ENCODE data around the gene ADGRB3. TPM values are rescaled to one million over a fixed set of nuclear protein-coding genes. Genes with fewer than 3 reads are reported as not detected.
"Not testable (repeated sequence)": the region's sequence is repeated elsewhere in the genome, so short reads cannot be mapped to it uniquely, and the experiment has no call there.

ADGRB3 gene
- total and polyA plus RNA-seq, 2 donors from 2014 or later, result 0.26 to 2.2 TPM

DNA sequence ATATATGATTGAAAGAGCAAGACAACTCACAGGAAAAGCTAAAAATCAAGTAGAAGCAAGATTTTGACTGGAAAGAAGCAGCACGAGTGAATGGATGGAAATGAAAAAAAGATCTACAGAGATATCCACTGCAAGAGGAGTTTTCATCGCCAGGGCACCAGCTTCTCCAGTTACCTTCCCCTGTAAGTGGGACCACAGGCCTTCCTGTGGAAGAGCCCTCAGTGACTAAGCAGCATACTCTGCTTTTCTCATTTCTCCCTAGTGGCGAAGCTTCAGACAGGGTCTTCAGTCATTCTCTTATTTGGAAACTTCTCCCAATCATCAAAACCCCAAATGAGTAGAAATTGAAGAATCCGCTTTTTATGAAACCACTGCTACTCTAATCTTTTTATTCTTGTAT lies 40.5 kb downstream of the ADGRB3 start:
- Histone ChIP-seq H3K27me3 (ENCODE audit: control insufficient read depth, insufficient read depth, low read length) (no peaks in the 10 kb centered on the region), H3K9me3 (ENCODE audit: control insufficient read depth in 2 of 3, insufficient read depth in 1 of 3, low read length in 3 of 3) (no peaks in the 10 kb centered on the region), H3K27ac (ENCODE audit: low read depth in 2 of 2, low read length in 2 of 2) (no peak overlapping the region), H3K9ac (ENCODE audit: low read length in 3 of 3) (no peak overlapping the region), H3K4me1 (ENCODE audit: control insufficient read depth in 2 of 3, insufficient read depth in 2 of 3, low read depth in 1 of 3, low read length in 3 of 3) (no peaks in the 10 kb centered on the region), H3K36me3 (ENCODE audit: control insufficient read depth in 2 of 3, insufficient read depth in 3 of 3, low read length in 3 of 3) (no peaks in the 10 kb centered on the region), H3K4me3 (ENCODE audit: low read length in 3 of 3) (no peak overlapping the region)
- no peak for FAIRE-seq
- no peak for DNase-seq
- TF ChIP-seq, protein P1, sequence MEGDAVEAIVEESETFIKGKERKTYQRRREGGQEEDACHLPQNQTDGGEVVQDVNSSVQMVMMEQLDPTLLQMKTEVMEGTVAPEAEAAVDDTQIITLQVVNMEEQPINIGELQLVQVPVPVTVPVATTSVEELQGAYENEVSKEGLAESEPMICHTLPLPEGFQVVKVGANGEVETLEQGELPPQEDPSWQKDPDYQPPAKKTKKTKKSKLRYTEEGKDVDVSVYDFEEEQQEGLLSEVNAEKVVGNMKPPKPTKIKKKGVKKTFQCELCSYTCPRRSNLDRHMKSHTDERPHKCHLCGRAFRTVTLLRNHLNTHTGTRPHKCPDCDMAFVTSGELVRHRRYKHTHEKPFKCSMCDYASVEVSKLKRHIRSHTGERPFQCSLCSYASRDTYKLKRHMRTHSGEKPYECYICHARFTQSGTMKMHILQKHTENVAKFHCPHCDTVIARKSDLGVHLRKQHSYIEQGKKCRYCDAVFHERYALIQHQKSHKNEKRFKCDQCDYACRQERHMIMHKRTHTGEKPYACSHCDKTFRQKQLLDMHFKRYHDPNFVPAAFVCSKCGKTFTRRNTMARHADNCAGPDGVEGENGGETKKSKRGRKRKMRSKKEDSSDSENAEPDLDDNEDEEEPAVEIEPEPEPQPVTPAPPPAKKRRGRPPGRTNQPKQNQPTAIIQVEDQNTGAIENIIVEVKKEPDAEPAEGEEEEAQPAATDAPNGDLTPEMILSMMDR (IDR thresholded peaks at IDR 0.05; ENCODE audit: borderline replicate concordance, extremely low read depth, insufficient read depth), result no peak
- intact Hi-C loops (cut with DNase I), result no loop called here

DNA sequence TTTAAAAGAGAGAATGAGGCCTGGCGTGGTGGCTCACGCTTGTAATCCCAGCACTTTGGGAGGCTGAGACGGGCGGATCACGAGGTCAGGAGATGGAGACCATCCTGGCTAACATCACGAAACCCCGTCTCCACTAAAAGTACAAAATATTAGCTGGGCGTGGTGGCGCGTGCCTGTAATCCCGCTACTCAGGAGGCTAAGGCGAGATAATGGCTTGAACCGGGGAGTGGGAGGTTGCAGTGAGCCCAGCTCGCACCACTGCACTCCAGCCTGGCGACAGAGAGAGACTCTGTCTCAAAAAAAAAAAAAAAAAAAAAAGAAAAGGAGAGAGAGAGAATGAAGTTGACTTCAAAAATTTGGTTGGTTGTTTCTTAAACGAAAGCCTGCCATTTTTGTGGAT lies 41.0 kb downstream of the ADGRB3 start:
- H3K9me3 ChIP-seq (ENCODE audit: control insufficient read depth in 2 of 3, insufficient read depth in 1 of 3, low read length in 3 of 3); H3K4me3 ChIP-seq (ENCODE audit: low read length in 3 of 3); FAIRE-seq; H3K27ac ChIP-seq (ENCODE audit: low read depth in 2 of 2, low read length in 2 of 2); H3K9ac ChIP-seq (ENCODE audit: low read length in 3 of 3); intact Hi-C loops (cut with DNase I); H3K27me3 ChIP-seq (ENCODE audit: control insufficient read depth, insufficient read depth, low read length); H3K4me1 ChIP-seq (ENCODE audit: control insufficient read depth in 2 of 3, insufficient read depth in 2 of 3, low read depth in 1 of 3, low read length in 3 of 3); H3K36me3 ChIP-seq (ENCODE audit: control insufficient read depth in 2 of 3, insufficient read depth in 3 of 3, low read length in 3 of 3): not testable (repeated sequence)
- DNase-seq, result peak in 1 of 5 donors; percentile 38

DNA sequence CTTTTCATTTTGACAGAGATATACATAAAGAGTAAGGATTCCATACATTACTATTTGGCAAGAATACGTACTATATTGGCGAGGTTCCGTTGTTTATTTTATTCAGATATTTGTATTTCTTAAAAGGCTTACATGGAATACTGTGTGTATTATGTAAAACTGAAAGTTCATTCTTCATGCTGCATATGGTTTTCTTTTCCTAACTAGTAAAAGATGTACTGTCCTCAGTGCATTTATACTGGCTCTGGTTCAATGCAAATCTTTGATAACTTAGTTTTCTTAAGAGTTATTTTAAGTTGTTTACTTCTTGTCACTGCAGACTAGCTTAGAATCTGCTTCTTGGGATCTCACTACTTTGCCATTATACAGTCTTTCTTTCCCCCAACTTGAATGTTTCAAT lies 42.0 kb downstream of the ADGRB3 start:
- peak in 2 of 5 donors; percentile 7 to 42 for DNase-seq
- no peak for FAIRE-seq
- Histone ChIP-seq H3K9me3 (ENCODE audit: control insufficient read depth in 2 of 3, insufficient read depth in 1 of 3, low read length in 3 of 3) (no peaks in the 10 kb centered on the region), H3K27me3 (ENCODE audit: control insufficient read depth, insufficient read depth, low read length) (no peaks in the 10 kb centered on the region), H3K4me3 (ENCODE audit: low read length in 3 of 3) (no peak overlapping the region), H3K4me1 (ENCODE audit: control insufficient read depth in 2 of 3, insufficient read depth in 2 of 3, low read depth in 1 of 3, low read length in 3 of 3) (no peaks in the 10 kb centered on the region), H3K27ac (ENCODE audit: low read depth in 2 of 2, low read length in 2 of 2) (no peak overlapping the region), H3K36me3 (ENCODE audit: control insufficient read depth in 2 of 3, insufficient read depth in 3 of 3, low read length in 3 of 3) (no peaks in the 10 kb centered on the region), H3K9ac (ENCODE audit: low read length in 3 of 3) (no peak overlapping the region)
- TF ChIP-seq, protein P1 (IDR thresholded peaks at IDR 0.05; ENCODE audit: borderline replicate concordance, extremely low read depth, insufficient read depth), result no peak
- intact Hi-C loops (cut with DNase I), result no loop called here

DNA sequence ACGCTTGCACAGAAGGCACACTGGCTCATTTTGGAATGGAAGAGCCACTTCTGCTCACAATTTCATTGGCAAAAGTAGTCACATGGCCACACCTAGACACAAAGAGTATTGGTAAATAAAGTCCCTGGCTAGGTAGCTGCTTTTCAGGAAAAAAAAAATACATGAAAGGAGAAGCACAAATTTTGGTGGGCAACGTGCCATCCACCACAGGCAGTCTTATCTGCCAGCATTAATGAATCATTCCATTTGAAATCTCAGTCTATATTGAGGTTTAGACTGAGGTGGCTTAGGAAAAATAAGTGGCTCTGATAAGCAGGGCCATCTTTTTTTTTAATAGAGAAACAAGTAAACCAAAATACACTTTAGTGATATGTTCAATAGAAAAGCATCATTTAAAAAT lies 44.3 kb downstream of the ADGRB3 start:
- TF ChIP-seq, protein P1 (IDR thresholded peaks at IDR 0.05; ENCODE audit: borderline replicate concordance, extremely low read depth, insufficient read depth), result no peak
- DNase-seq (no peak), FAIRE-seq (no peak)
- Histone ChIP-seq H3K27me3 (ENCODE audit: control insufficient read depth, insufficient read depth, low read length) (no peaks in the 10 kb centered on the region), H3K4me1 (ENCODE audit: control insufficient read depth in 2 of 3, insufficient read depth in 2 of 3, low read depth in 1 of 3, low read length in 3 of 3) (no peaks in the 10 kb centered on the region), H3K9me3 (ENCODE audit: control insufficient read depth in 2 of 3, insufficient read depth in 1 of 3, low read length in 3 of 3) (no peaks in the 10 kb centered on the region), H3K27ac (ENCODE audit: low read depth in 2 of 2, low read length in 2 of 2) (no peak overlapping the region), H3K4me3 (ENCODE audit: low read length in 3 of 3) (no peak overlapping the region), H3K9ac (ENCODE audit: low read length in 3 of 3) (no peak overlapping the region), H3K36me3 (ENCODE audit: control insufficient read depth in 2 of 3, insufficient read depth in 3 of 3, low read length in 3 of 3) (no peaks in the 10 kb centered on the region)
- intact Hi-C loops (cut with DNase I), result no loop called here

Measured in kidney (tissue), 14 donors.